Measurements from ENCODE around the gene CCNDBP1. TPM values are rescaled to one million over a fixed set of nuclear protein-coding genes. Genes with fewer than 3 reads are reported as not detected.
"Not testable (repeated sequence)": the region's sequence is repeated elsewhere in the genome, so short reads cannot be mapped to it uniquely, and the experiment has no call there.

Gene CCNDBP1
- total RNA-seq, 1 experiment from 2014 or later, result 34.1 TPM

- Histone ChIP-seq H2BK5ac (ENCODE audit: insufficient read length, low read length) (no peak overlapping the region), H3K9ac (ENCODE audit: extremely low read depth, insufficient read length, low read length) (no peak overlapping the region), H3K14ac (ENCODE audit: insufficient read depth, low read length) (no peak overlapping the region), H2AK5ac (ENCODE audit: insufficient read length, low read length) (no peak overlapping the region), H3K79me1 (ENCODE audit: insufficient read depth, low read depth, low read length, poor library complexity, severe bottlenecking) (no peaks in the 10 kb centered on the region), H3K27ac (ENCODE audit: insufficient read length, low read depth, low read length) (no peak overlapping the region), H2BK15ac (ENCODE audit: low read depth, low read length) (no peak overlapping the region), H3K4ac (ENCODE audit: low read depth, low read length) (no peak overlapping the region), H3K27me3 (ENCODE audit: insufficient read depth, low read length) (no peaks in the 10 kb centered on the region), H3K56ac (ENCODE audit: insufficient read length, low read depth, low read length) (no peak overlapping the region), H4K20me1 (ENCODE audit: control insufficient read depth, insufficient read depth, insufficient read length) (no peaks in the 10 kb centered on the region), H3K4me1 (ENCODE audit: insufficient read depth, low read length) (no peaks in the 10 kb centered on the region), H3K4me2 (ENCODE audit: insufficient read depth, insufficient read length, low read length) (no peak overlapping the region), H3K79me2 (ENCODE audit: insufficient read depth, low read length) (no peaks in the 10 kb centered on the region), H3K9me3 (ENCODE audit: control insufficient read depth, low read depth, low read length) (no peaks in the 10 kb centered on the region), H2BK20ac (ENCODE audit: low read depth, low read length, poor library complexity, severe bottlenecking) (no peak overlapping the region), H3T11ph (ENCODE audit: low read length) (no peak overlapping the region), H4K91ac (ENCODE audit: insufficient read length, low read depth, low read length) (no peak overlapping the region), H3K23ac (ENCODE audit: insufficient read length, low read depth, low read length) (no peak overlapping the region), H3K23me2 (ENCODE audit: insufficient read length, low read depth, low read length, poor library complexity, severe bottlenecking) (no peaks in the 10 kb centered on the region), H3K18ac (ENCODE audit: insufficient read length, low read depth, low read length) (no peak overlapping the region), H2BK12ac (ENCODE audit: insufficient read length, low read depth, low read length) (no peak overlapping the region), H2BK120ac (ENCODE audit: low read depth, low read length, poor library complexity, severe bottlenecking) (no peak overlapping the region), H4K5ac (ENCODE audit: insufficient read length, low read depth, low read length) (no peak overlapping the region), H2AFZ (ENCODE audit: low read length) (no peak overlapping the region), H4K8ac (replicated peaks; ENCODE audit: insufficient read length, low read depth, low read length) (no peak overlapping the region)
- peaks cover 20 to 23% of the 10 kb centered on the region in 2 experiments for H3K9me3 Mint-ChIP-seq
- H3K27me3 Mint-ChIP-seq (ENCODE audit: low read depth), result no peaks in the 10 kb centered on the region
- no CpG with 5 or more reads among the region's 4 CpGs for WGBS (ENCODE audit: extremely low coverage, insufficient read length, low lambda C conversion rate)
- no peak for DNase-seq
- peaks cover 8 to 10% of the 10 kb centered on the region in 2 experiments for H3K4me1 Mint-ChIP-seq
- no peak for TF ChIP-seq CTCF (conservative IDR thresholded peaks at IDR 0.05)
- H3K4me3 Mint-ChIP-seq, result no peak overlapping the region
- H3K36me3 Mint-ChIP-seq (ENCODE audit: insufficient read depth in 1 of 3, low read depth in 3 of 3), result peaks cover 8 to 54% (median 34%) of the 10 kb centered on the region in 3 experiments
- no peak overlapping the region for H3K27ac Mint-ChIP-seq
These were observed 15.3 kb upstream of the CCNDBP1 start for GRCh38 chr15:43169888-43170287.

DNA sequence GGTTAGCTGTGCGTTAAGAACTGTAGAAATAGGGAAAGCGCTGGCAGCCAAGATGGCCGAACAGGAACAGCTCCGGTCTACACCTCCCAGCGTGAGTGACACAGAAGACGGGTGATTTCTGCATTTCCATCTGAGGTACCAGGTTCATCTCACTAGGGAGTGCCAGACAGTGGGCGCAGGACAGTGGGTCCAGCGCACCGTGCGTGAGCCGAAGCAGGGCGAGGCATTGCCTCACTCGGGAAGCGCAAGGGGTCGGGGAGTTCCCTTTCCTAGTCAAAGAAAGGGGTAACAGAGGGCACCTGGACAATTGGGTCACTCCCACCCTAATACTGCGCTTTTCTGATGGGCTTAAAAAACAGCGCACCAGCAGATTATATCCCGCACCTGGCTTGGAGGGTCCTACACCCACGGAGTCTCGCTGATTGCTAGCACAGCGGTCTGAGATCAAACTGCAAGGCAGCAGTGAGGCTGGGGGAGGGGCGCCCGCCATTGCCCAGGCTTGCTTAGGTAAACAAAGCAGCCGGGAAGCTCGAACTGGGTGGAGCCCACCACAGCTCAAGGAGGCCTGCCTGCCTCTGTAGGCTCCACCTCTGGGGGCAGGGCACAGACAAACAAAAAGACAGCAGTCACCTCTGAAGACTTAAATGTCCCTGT is 9.4 kb upstream of the CCNDBP1 start:
- not testable (repeated sequence) for H2BK15ac ChIP-seq (ENCODE audit: low read depth, low read length); H3K23me2 ChIP-seq (ENCODE audit: insufficient read length, low read depth, low read length, poor library complexity, severe bottlenecking); H3K9me3 ChIP-seq (ENCODE audit: control insufficient read depth, low read depth, low read length); H3K4me1 Mint-ChIP-seq; H3K56ac ChIP-seq (ENCODE audit: insufficient read length, low read depth, low read length); H4K5ac ChIP-seq (ENCODE audit: insufficient read length, low read depth, low read length); H3K4me1 ChIP-seq (ENCODE audit: insufficient read depth, low read length); H3K9ac ChIP-seq (ENCODE audit: extremely low read depth, insufficient read length, low read length); H3K4ac ChIP-seq (ENCODE audit: low read depth, low read length); H2BK120ac ChIP-seq (ENCODE audit: low read depth, low read length, poor library complexity, severe bottlenecking); H3K4me3 Mint-ChIP-seq; H2AK5ac ChIP-seq (ENCODE audit: insufficient read length, low read length); H3K4me2 ChIP-seq (ENCODE audit: insufficient read depth, insufficient read length, low read length); H2BK12ac ChIP-seq (ENCODE audit: insufficient read length, low read depth, low read length); H3K79me2 ChIP-seq (ENCODE audit: insufficient read depth, low read length); H3K18ac ChIP-seq (ENCODE audit: insufficient read length, low read depth, low read length); H3K14ac ChIP-seq (ENCODE audit: insufficient read depth, low read length); H2BK20ac ChIP-seq (ENCODE audit: low read depth, low read length, poor library complexity, severe bottlenecking); H3K23ac ChIP-seq (ENCODE audit: insufficient read length, low read depth, low read length); H3T11ph ChIP-seq (ENCODE audit: low read length); H4K91ac ChIP-seq (ENCODE audit: insufficient read length, low read depth, low read length); DNase-seq; H4K8ac ChIP-seq (replicated peaks; ENCODE audit: insufficient read length, low read depth, low read length); H4K20me1 ChIP-seq (ENCODE audit: control insufficient read depth, insufficient read depth, insufficient read length); H3K27me3 ChIP-seq (ENCODE audit: insufficient read depth, low read length); H2AFZ ChIP-seq (ENCODE audit: low read length); H3K79me1 ChIP-seq (ENCODE audit: insufficient read depth, low read depth, low read length, poor library complexity, severe bottlenecking); H3K27ac ChIP-seq (ENCODE audit: insufficient read length, low read depth, low read length); H3K27ac Mint-ChIP-seq; H3K27me3 Mint-ChIP-seq (ENCODE audit: low read depth); H2BK5ac ChIP-seq (ENCODE audit: insufficient read length, low read length)
- Mint-ChIP-seq H3K9me3 (peaks cover 22 to 25% of the 10 kb centered on the region in 2 experiments), H3K36me3 (ENCODE audit: insufficient read depth in 1 of 3, low read depth in 3 of 3) (peaks cover 14 to 44% (median 23%) of the 10 kb centered on the region in 3 experiments)
- WGBS (ENCODE audit: extremely low coverage, insufficient read length, low lambda C conversion rate), result no CpG with 5 or more reads among the region's 25 CpGs
